ENCODE measurements around the gene RTN4RL1. TPM values are rescaled to one million over a fixed set of nuclear protein-coding genes. Genes with fewer than 3 reads are reported as not detected.

The RTN4RL1 gene
- total and polyA plus RNA-seq, 9 of the 15 experiments (the other 6 are each of a cell fraction or from before 2014, with no cell fraction given): 0.04 to 0.06 (median 0.04) TPM; not detected in 5

- ChIA-PET CTCF (ENCODE audit: low intra/inter-chr PET ratio) (no interaction called here), POLR2A (no interaction called here)
- Histone ChIP-seq H3K27me3 (ENCODE audit: control insufficient read depth in 2 of 2, insufficient read depth in 2 of 2, low read length in 2 of 2) (peaks cover 9 to 31% of the 10 kb centered on the region in 2 experiments; a peak in 4 of 5 replicates), H3K27ac (ENCODE audit: extremely low read depth, low read depth, low read length) (no peak overlapping the region), H2AFZ (ENCODE audit: low read depth, low read length) (no peak overlapping the region), H3K9me3 (replicated peaks; ENCODE audit: control insufficient read depth, insufficient read depth, low read depth, low read length) (no peaks in the 10 kb centered on the region), H3K9ac (ENCODE audit: insufficient read depth in 1 of 2, low read depth in 2 of 2, low read length in 2 of 2) (no peak overlapping the region), H4K20me1 (replicated peaks; ENCODE audit: control insufficient read depth, insufficient read depth, low read length) (0 out of 2 replicates have a peak, but pooled peaks cover 5% of the 10 kb centered on the region), H3K9me1 (ENCODE audit: control insufficient read depth, insufficient read depth, low read length) (no peaks in the 10 kb centered on the region), H3K4me1 (replicated peaks in 1 of 2; ENCODE audit: control insufficient read depth in 2 of 2, insufficient read depth in 2 of 2, low read length in 2 of 2) (peaks cover 0 to 6% of the 10 kb centered on the region in 2 experiments; a peak in 2 of 5 replicates), H3K4me2 (ENCODE audit: insufficient read depth, low read length) (no peak overlapping the region), H3K36me3 (ENCODE audit: control insufficient read depth, insufficient read depth, low read length) (no peaks in the 10 kb centered on the region), H3K79me2 (ENCODE audit: control insufficient read depth, insufficient read depth, low read length) (no peaks in the 10 kb centered on the region), H3K4me3 (no peak overlapping the region)
- BruUV-seq (replicated peaks): no TSS peak
- no peak for DNase-seq (ENCODE audit: extremely low read depth in 1 of 4, low spot score in 3 of 4)
- no peak for TF ChIP-seq TCF15 (CRISPR knock-in tag; IDR thresholded peaks at IDR 0.05)
- TF ChIP-seq MEIS2 (IDR thresholded peaks at IDR 0.05; ENCODE audit: partially characterized antibody): no peak
- intact Hi-C loops (cut with micrococcal nuclease): no loop called here
- FAIRE-seq: no peak
- 18% methylated on average over 11 of the region's 22 CpGs for WGBS (ENCODE audit: insufficient coverage, low coverage, missing lambda C conversion rate)
- in situ Hi-C loops (cut with MboI): no loop called here
- ATAC-seq: no peak
These were observed 27.7 kb downstream of the RTN4RL1 start for GRCh38 chr17:1997289-1997926.

- Histone ChIP-seq H3K9me1 (ENCODE audit: control insufficient read depth, insufficient read depth, low read length) (no peaks in the 10 kb centered on the region), H3K9me3 (replicated peaks; ENCODE audit: control insufficient read depth, insufficient read depth, low read depth, low read length) (no peaks in the 10 kb centered on the region), H3K4me3 (no peak overlapping the region), H3K27me3 (ENCODE audit: control insufficient read depth in 2 of 2, insufficient read depth in 2 of 2, low read length in 2 of 2) (peaks cover 9 to 33% of the 10 kb centered on the region in 2 experiments; a peak in 4 of 5 replicates), H4K20me1 (replicated peaks; ENCODE audit: control insufficient read depth, insufficient read depth, low read length) (0 out of 2 replicates have a peak, but pooled peaks cover 5% of the 10 kb centered on the region), H3K9ac (ENCODE audit: insufficient read depth in 1 of 2, low read depth in 2 of 2, low read length in 2 of 2) (no peak overlapping the region), H2AFZ (ENCODE audit: low read depth, low read length) (no peak overlapping the region), H3K79me2 (ENCODE audit: control insufficient read depth, insufficient read depth, low read length) (no peaks in the 10 kb centered on the region), H3K36me3 (ENCODE audit: control insufficient read depth, insufficient read depth, low read length) (no peaks in the 10 kb centered on the region), H3K27ac (ENCODE audit: extremely low read depth, low read depth, low read length) (no peak overlapping the region), H3K4me2 (ENCODE audit: insufficient read depth, low read length) (no peak overlapping the region), H3K4me1 (replicated peaks in 1 of 2; ENCODE audit: control insufficient read depth in 2 of 2, insufficient read depth in 2 of 2, low read length in 2 of 2) (peaks cover 0 to 6% of the 10 kb centered on the region in 2 experiments; a peak in 2 of 5 replicates)
- ChIA-PET POLR2A (interaction anchor here (0.6 kb wide), 1 partner anchor 371 kb away, joined by 3 read pairs; no protein-coding TSS in a partner anchor), CTCF (ENCODE audit: low intra/inter-chr PET ratio) (no interaction called here)
- ATAC-seq (no peak), FAIRE-seq (no peak), DNase-seq (ENCODE audit: extremely low read depth in 1 of 4, low spot score in 3 of 4) (no peak)
- in situ Hi-C loops (cut with MboI) (no loop called here), intact Hi-C loops (cut with micrococcal nuclease) (no loop called here)
- TF ChIP-seq KDM1A (IDR thresholded peaks at IDR 0.05) (0 out of 4 replicates have a peak, but pooled peaks of 1 of the 2 experiments have one; percentile 17), THAP12 (CRISPR knock-in tag; IDR thresholded peaks at IDR 0.05) (no peak)
- 6% methylated on average over 7 of the region's 9 CpGs for WGBS (ENCODE audit: insufficient coverage, low coverage, missing lambda C conversion rate)
- no TSS peak for BruUV-seq (replicated peaks)
These were observed 28.3 kb downstream of the RTN4RL1 start for GRCh38 chr17:1996800-1997288.
